Activated effector memory CD4-positive, alpha-beta T cell treated with anti-CD3 and anti-CD28 coated beads, Interleukin-2, amount 50 U/mL, for 16 hours (primary cell): ENCODE data around the gene DNAAF1.

Experiments used
- DNase-seq: peaks from one replicate; pipeline ENCODE4 v3.0.0-alpha.2; 2020

DNAAF1 gene

GRCh38 chr16:84161801-84162200, 16.7 kb downstream of the DNAAF1 start:
- no peak for DNase-seq

- DNase-seq: no peak
These were observed 20.6 kb downstream of the DNAAF1 start for GRCh38 chr16:84165746-84166145.

GRCh38 chr16:84166796-84167695, 21.9 kb downstream of the DNAAF1 start:
- DNase-seq: peak; percentile 62

DNA sequence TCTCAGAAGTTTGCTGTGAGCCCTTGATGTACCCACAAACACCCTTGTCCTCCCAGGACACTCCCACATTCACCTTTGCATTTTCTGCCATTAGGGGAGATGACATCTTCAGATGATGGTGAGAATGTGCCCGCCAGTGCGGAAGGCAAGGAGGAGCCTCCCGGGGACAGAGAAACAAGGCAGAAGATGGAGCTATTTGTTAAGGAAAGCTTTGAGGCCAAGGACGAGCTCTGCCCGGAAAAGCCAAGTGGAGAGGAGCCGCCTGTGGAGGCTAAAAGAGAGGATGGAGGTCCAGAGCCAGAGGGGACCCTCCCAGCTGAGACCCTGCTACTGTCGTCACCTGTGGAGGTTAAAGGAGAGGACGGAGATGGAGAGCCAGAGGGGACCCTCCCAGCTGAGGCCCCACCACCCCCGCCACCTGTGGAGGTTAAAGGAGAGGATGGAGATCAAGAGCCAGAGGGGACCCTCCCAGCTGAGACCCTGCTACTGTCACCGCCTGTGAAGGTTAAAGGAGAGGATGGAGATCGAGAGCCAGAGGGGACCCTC, 24.7 kb downstream of the DNAAF1 start:
- no peak for DNase-seq

DNA sequence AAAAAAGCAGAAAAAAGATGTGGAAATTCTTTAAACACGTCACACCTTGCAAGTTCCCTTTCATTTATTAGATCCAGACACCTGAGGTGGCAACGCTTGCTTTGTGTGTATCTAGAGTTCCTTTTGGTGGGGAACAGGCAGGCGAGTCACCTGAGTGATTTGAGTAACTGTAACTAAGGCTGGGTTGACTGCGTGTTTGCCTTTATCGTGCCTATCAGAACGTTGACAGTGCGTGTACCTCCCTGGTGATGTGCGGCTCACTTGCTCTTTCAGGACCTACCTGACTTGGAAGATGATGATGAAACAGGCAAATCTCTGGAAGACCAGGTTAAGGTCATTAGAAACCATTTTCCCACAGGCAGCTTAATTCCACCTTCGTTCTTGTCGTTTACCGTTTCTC, 29.3 kb downstream of the DNAAF1 start:
- DNase-seq: no peak

DNA sequence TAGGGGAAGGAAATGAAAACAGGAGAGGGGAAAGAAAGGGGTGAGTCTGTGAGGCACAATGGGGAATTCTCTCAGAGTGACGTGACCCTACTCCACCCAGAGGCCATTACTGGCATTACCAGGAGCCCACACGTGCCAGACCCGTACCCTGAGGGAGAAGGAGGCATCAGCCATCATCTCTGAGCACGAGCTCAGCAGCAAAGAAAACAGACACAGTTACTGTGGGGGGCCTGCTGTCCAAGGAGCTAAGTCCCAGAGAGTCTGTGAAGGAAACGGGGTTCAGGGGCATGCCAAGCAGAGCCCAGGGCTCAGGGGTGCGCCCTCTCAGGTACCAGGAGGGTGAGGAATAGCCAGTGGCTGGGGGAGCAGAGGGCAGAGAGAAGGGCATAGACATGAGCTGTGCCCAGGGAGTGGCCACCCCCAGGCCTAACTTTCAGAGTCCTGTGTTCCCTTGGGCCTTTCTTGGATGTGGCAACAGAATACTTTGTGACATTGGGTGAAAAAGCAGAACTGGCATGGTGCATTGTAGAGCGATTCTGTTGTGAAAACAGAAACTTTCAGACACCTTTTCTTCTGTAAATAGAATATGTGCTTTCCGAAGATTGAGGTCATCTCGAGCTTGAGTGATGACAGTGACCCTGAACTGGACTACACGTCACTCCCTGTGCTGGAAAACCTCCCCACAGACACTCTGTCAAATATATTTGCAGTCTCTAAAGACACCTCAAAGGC, 30.4 kb downstream of the DNAAF1 start:
- peak; percentile 85 for DNase-seq

DNA sequence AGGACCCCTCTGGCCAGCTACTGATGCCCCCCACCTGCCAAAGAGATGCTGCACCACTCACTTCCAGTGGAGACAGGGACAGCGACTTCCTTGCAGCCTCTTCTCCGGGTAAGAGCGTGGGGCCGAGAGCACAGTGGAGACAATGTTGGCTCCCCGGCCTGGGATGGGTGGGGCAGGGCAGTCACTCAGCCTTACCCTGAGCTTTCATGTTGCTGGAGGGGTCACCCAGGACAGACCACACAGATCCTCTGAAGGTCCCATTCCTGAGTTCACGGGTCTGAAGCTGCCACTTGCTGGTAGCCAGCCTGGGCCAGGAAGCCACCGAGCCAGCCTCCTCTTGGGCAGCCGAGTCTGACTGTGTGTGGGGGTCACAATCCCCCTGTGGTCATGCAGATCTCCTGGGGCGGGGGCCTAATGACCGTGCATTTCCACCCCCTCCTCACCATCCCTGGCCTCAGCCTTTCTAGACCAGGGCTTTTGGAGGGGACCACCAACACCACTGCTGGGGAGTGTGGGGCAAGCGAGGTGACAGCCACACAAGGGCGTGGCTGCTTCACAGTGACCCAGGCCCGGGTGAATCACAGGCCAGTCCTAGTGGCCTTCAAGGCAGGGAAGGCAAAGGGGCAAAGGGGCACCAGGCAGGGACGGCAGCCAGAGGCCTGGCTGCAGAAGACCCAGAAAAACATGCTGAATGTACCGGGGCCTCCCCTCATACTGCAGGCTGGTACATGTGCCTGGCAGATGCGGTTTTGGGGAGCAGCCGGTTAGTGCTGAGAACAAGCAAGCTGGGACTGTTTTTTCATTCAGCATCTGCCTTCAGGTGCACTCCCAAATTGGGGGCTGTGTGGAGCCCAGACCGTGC, 31.3 kb downstream of the DNAAF1 start:
- DNase-seq: no peak

DNA sequence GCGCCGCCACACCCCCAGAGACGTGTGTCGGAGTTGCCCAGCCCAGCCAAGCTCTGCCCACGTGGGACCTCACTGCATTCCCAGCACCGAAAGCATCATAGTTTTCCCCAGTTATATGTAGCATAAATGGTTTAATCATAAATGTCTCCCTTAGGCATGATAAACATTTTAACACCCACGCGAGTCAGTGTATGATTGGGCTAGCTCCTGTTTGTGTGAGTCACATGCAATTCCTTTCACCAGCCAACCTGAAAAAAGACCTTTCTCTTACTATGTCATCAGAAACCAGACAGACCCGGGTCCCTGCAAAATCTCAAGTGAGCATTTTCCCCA, 32.6 kb downstream of the DNAAF1 start:
- no peak for DNase-seq

DNA sequence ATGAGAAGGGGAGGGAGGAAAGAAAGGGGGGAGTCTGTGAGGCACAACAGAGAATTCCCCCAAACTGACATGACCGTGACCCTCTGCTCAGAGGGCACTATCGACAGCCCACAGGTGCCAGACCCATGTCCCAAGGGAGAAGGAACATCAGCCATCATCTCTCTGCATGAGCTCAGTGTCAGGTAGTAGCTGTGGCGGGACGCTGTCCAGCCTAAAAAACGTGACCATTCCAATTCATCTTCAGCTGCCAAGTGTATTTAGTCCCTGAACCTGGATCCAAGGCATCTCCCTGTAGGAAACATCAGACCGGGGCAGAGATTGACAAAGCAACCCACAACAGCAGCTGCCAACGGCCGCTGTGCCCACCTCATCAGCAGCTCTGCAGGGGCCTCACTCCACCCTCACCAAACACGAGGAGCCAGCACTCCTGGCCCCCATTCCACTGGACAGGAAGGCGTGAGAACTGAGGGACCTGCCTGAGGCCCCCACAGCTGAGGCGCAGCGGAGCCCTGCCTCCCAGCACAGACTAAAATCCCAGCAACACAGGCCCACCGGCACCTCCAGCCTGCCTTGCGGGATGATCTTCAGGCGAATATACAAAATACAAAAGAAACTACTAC, 33.1 kb downstream of the DNAAF1 start:
- no peak for DNase-seq

DNA sequence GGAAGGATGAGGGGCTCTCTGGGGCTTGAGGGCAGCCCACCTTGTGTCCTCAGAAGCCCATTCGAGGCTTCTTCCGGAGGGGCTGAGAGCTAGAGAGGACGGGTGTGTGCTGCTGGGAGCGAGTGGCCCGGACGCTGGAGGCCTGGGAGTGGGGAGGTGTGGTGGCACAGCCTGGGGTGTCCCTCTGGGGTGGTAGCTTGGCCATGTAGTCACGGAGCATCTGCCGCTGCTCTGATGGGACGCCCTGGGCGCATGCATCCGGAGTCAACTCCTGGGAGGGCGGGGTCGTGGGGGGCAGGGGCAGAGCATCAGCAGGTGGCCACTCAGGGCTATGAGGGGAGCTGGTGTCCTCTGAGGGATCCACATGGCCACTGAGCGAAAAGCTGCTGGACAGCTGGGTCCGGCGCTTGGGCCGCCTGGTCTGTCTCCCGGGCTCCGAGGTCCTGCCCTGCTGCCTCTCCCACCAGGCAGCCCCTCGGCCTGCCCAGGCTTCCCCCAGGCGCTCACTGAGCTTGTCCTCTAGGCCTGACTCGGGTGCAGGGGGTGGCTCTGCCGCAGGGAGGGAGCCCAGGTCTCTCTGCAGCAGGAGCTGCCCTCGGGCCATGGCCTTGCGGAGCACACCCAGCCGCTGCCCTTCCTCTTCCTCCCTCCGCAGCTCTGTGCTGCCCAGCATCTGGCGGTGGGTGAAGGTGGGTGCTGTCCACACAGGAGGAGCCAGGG, 33.9 kb downstream of the DNAAF1 start:
- DNase-seq: no peak

- DNase-seq: no peak
These were observed 34.7 kb downstream of the DNAAF1 start for GRCh38 chr16:84179612-84180320.

GRCh38 chr16:84180519-84181140, 35.5 kb downstream of the DNAAF1 start:
- no peak for DNase-seq

DNA sequence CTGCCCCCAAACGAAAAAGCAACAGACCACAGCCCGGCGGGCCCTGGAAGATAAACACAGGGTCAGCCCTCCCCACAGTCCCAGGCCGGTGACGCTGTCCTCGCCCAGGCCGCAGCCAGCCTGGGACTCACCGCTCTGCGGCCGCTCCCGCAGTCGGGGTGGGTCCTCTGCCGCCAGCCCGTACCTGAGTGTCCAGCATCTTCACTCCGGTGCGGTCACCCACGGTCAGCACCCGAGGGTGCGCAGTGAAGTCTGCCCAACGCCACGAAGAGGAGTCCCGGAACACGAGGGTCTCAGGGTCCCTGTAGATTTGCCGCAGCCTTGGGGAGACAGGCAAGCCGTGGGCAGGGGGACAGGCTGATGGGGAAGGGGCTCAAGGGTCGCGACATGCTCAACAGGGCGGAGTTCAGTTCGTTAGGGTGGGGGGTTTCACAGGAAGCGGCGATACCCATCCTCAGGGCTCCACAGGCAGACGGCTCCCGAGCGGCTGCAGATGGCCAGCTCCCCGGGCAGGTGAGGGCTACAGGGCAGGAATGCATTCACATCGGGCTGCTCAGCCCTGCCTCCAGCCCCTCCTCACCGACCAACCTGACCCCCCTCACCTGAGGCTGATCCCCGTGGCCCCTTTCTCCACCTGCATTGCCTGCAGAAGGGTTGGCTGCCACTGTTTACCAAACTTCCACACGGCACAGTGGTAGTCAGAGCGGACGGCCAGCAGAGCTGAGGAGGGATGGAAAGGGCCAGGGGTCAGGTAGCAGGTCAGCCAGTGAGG, 36.2 kb downstream of the DNAAF1 start:
- no peak for DNase-seq

DNA sequence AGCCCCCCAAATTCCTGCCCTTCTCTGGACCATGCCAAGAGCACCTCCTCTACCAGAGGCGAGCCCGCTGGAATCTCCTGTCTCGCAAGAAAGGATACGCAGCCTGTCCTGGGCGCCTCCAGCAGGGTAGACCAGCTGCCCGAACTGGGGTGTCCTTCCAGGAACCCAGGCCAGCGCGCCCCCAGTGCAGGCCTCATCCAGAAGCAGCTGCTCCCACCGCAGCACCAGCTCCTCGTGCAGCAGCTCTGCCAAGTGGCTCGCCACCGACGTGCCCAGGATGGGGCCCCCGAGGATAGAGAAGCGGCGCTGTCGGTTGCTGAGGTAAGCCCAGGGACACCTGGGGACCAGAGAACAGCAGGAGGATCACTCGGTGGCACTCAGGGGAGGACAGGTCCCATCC, 37.0 kb downstream of the DNAAF1 start:
- DNase-seq: no peak

- DNase-seq: no peak
These were observed 37.8 kb downstream of the DNAAF1 start for GRCh38 chr16:84182680-84183571.

DNA sequence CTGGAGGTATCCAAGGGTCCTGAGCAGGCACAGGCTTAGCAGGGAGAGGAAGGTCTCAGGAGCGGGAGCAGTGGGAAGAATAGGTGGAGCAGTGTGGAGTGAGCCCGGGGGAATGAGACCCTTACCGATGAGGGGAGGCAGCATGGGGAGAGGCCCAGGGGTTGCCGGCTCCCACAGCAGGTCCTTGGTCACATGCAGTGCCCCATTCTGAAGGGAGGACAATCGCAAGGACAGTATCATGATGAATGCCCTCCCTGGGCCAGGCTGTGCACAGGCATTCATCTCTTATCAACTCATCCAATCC, 38.4 kb downstream of the DNAAF1 start:
- no peak for DNase-seq

DNA sequence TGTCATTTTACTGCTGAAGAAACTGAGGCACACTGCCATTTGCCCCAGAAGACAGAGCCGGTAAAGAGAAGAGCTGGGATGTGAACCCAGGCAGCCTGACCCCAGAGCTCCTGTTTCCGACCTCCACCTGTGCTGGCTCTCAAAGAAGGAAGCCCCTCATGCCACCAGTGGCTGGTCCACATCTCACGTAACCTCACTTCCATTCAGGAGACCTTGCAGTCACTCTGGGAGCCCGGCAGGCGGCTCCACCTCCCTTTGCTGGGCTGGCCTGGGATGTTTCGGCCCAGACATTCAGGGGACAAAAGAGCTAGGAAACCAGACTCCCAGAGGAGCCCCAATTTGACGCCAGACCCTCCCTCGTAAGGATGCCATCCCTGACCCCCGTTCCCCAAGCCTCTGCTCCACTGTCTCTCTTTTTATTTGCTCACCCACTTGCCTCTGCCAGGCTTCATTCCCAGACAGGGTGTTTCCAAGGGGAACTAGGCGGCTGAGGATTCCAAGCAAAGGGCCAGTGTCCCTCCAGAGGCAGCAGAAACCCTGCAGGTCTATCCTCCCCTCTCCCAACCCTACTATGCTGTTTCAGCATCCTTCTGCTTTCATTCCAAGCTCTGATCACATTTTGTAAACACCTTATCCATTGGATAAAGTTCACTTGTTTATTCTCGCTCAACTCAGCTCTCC, 38.9 kb downstream of the DNAAF1 start:
- no peak for DNase-seq

GRCh38 chr16:84184775-84185174, 39.7 kb downstream of the DNAAF1 start:
- no peak for DNase-seq
